Activated CD8-positive, alpha-beta T cell treated with anti-CD3 and anti-CD28 coated beads, Interleukin-2, amount 10 ng/mL, durations not matched to agents 7 days and 5 days (primary cell): ENCODE data around the gene FBXL13. TPM values are rescaled to one million over a fixed set of nuclear protein-coding genes. Genes with fewer than 3 reads are reported as not detected.
"Not testable (repeated sequence)": the region's sequence is repeated elsewhere in the genome, so short reads cannot be mapped to it uniquely, and the experiment has no call there.

Source experiments
- ATAC-seq: fragments of 150-1000 bp; cut with Tn5 transposase; one replicate; pipeline ENCODE4 v1.10.0; 2021; ENCODE audit warnings: moderate library complexity
- CTCF ChIA-PET: fragments of 350-600 bp; sonication (Branson Sonifier 250); formaldehyde crosslinking; loops from one replicate; lab custom pipeline; 2021; ENCODE audit warnings: antibody characterized with exemption; lab: Charles Lee
- POLR2A ChIA-PET: fragments of 350-600 bp; sonication (Branson Sonifier 250); formaldehyde crosslinking; loops from one replicate; lab custom pipeline; 2021; ENCODE audit warnings: antibody characterized with exemption; lab: Charles Lee
- DNase-seq: peaks from one replicate; pipeline ENCODE4 v3.0.0-alpha.2; 2020
- H3K27ac Mint-ChIP-seq: one replicate; pipeline ENCODE4 v1.8.0; 2021; ENCODE audit warnings: mild to moderate bottlenecking, mixed read lengths
- H3K27me3 Mint-ChIP-seq: one replicate; pipeline ENCODE4 v1.8.0; 2021; ENCODE audit warnings: low read depth, mixed read lengths
- H3K36me3 Mint-ChIP-seq: one replicate; pipeline ENCODE4 v1.8.0; 2021; ENCODE audit warnings: low read depth, mixed read lengths
- H3K4me1 Mint-ChIP-seq: one replicate; pipeline ENCODE4 v1.8.0; 2021; ENCODE audit warnings: low read depth, mixed read lengths
- H3K4me3 Mint-ChIP-seq: one replicate; pipeline ENCODE4 v1.8.0; 2021; ENCODE audit warnings: mild to moderate bottlenecking, mixed read lengths
- H3K9me3 Mint-ChIP-seq: one replicate; pipeline ENCODE4 v1.8.0; 2022; ENCODE audit warnings: mixed read lengths; ENCODE audit not compliant: insufficient read depth
- total RNA-seq, 2 experiments: library from RNA; stranded (reverse); gene quantifications; one replicate each; pipeline ENCODE4 v1.2.3, GENCODE V29; 2021

The FBXL13 gene
- total RNA-seq, 2 experiments from 2014 or later, result 0.13 to 0.34 TPM

DNA sequence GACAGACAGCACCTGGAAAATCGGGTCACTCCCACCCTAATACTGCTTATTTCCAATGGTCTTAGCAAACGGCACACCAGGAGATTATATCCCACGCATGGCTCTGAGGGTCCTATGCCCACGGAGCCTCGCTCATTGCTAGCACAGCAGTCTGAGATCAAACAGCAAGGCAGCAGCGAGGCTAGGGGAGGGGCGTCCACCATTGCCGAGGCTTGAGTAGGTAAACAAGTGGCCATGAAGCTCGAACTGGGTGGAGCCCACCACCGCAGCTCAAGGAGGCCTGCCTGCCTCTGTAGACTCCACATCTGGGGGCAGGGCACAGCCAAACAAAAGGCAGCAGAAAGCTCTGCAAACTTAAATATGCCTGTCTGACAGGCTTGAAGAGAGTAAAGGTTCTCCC lies 293.7 kb downstream of the FBXL13 start:
- H3K27ac Mint-ChIP-seq, DNase-seq, H3K4me3 Mint-ChIP-seq, ATAC-seq, CTCF ChIA-PET, POLR2A ChIA-PET, H3K9me3 Mint-ChIP-seq, H3K27me3 Mint-ChIP-seq, H3K4me1 Mint-ChIP-seq: not testable (repeated sequence)
- peaks cover 21% of the 10 kb centered on the region for H3K36me3 Mint-ChIP-seq

DNA sequence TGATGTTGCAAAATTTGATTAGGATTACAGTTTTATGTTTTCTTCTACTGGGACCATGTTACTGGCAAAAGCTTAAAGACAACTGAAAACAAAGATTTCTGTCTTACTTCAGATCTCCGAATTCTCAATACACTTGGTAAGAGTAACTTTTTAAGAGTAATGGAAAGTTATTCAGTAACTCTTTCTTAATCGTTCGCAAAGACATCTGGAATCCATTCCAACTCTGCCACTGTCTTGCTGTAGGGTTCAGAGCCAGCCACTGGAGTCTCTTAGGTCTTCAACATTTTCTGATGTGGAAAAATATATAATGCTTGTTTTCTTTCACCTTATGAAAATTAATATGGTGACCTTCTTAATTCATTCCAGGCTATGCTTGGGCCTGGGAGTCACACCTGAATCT lies 295.9 kb downstream of the FBXL13 start:
- not testable (repeated sequence) for H3K4me1 Mint-ChIP-seq, H3K27ac Mint-ChIP-seq
- peaks cover 21% of the 10 kb centered on the region for H3K36me3 Mint-ChIP-seq

DNA sequence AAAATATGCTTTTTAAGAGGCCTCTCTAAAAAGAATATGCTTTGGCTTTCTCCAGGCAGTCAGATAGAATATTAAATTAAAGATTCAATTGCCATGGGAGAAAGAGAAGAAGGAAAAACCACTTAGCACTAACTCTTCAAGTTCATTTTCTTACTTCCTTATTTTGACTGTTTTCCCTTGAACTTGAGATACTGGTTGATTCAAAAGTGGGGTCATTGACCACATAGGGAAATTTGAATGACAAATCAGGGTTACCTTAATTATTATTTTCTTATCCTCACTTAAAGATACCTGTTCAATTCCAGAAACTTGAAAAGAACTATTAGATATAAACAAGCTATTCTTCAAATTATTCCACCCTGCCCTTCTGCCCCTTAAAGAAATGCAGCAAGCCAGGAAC lies 298.4 kb downstream of the FBXL13 start:
- H3K4me1 Mint-ChIP-seq, H3K27me3 Mint-ChIP-seq, H3K4me3 Mint-ChIP-seq, ATAC-seq, H3K9me3 Mint-ChIP-seq, DNase-seq, POLR2A ChIA-PET, CTCF ChIA-PET, H3K27ac Mint-ChIP-seq: not testable (repeated sequence)
- H3K36me3 Mint-ChIP-seq, result peaks cover 20% of the 10 kb centered on the region

More for the DNA sequence above, 295.9 kb downstream of the FBXL13 start:
- H3K27me3 Mint-ChIP-seq, POLR2A ChIA-PET, H3K4me3 Mint-ChIP-seq, H3K9me3 Mint-ChIP-seq, DNase-seq, ATAC-seq, CTCF ChIA-PET: not testable (repeated sequence)

DNA sequence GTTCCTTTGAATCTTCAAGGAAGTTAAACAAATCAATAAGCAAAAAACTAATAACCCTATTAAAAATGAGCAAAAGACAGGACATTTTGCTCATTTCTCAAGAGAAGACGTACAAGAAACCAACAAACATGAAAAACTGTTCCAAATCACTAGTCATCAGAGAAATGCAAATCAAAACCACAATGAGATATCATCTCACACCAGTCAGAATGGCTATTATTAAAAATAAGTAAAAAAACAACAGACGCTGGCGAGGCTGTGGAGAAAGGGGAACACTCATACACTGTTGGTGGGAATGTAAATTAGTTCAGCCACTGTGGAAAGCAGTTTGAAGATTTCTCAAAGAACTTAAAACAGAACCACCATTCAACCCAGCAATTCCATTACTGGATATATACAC lies 304.1 kb downstream of the FBXL13 start:
- H3K4me1 Mint-ChIP-seq, DNase-seq, H3K27ac Mint-ChIP-seq, H3K4me3 Mint-ChIP-seq, CTCF ChIA-PET, ATAC-seq, H3K9me3 Mint-ChIP-seq, H3K36me3 Mint-ChIP-seq, POLR2A ChIA-PET, H3K27me3 Mint-ChIP-seq: not testable (repeated sequence)

DNA sequence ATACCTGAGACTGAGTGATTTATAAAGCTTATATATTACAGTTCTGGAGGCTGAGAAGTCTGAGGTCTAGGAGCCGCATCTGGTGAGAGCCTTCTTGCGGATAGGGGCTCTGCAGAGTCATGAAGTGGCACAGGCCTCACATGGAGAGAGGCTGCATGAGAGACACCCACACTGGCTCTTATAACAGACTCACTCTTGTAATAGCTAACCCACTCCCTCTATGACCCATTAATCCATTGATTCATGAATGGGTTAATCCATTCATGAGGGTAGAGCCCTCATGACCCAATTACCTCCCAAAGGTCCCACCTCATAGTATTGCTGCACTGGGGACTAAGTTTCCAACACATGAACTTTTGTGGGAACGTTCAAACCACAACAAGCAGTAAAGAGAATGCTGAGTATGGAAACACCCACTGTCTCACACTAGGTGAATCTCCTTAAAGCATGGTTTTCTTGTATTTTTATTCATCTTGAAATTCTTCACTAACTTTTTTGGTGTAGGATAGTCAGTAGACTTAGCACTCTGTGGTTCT lies 304.9 kb downstream of the FBXL13 start:
- ATAC-seq, H3K27ac Mint-ChIP-seq, H3K4me3 Mint-ChIP-seq, DNase-seq, H3K4me1 Mint-ChIP-seq, POLR2A ChIA-PET, H3K27me3 Mint-ChIP-seq, CTCF ChIA-PET, H3K9me3 Mint-ChIP-seq, H3K36me3 Mint-ChIP-seq: not testable (repeated sequence)

DNA sequence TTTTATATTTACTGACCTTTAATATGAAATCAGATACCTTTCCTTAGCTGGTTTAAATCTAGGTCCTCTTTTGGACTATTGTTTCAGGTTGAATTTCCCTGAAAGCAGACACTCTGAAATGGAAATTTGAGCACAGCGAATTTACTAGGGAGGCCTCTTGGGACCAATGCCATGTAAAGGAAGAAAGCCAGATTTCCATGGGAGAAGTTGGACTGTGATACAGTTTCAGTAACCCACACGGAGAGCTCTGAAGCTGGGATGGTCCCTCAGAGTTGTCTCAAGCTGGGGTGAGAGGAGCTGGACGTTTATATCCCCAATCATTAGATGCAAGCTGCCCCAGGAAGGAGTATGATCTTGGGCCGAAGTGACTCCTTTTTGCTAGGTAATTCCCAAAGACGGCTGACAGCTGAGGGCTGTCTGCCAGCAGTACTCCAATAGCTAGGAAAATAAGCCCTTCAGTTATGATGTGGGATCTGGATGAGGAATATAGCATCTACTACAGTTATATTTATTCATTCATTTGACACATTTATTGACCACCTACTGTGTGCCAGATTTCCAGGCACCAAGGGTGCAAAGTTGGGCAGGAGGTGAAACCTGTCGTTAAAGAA lies 311.2 kb downstream of the FBXL13 start:
- H3K27ac Mint-ChIP-seq, H3K9me3 Mint-ChIP-seq, H3K4me3 Mint-ChIP-seq, ATAC-seq, H3K4me1 Mint-ChIP-seq, POLR2A ChIA-PET, H3K36me3 Mint-ChIP-seq, H3K27me3 Mint-ChIP-seq, CTCF ChIA-PET, DNase-seq: not testable (repeated sequence)

Other genes starting within 250 kb of the FBXL13 start
- under 1 TPM in 1 of 2 experiments, not detected in 1; 0.21 TPM for gene LRRC17, start 161.8 kb downstream of the FBXL13 start, total RNA-seq
- 10 to 100 TPM; 33.2 to 35.7 TPM for gene ARMC10, start 344 bp upstream of the FBXL13 start, total RNA-seq
- 1 to 10 TPM; 6.0 to 6.8 TPM for gene NAPEPLD, start 74.3 kb upstream of the FBXL13 start, total RNA-seq
- gene PMPCB, start 222.6 kb upstream of the FBXL13 start, total RNA-seq, result 10 to 100 TPM; 58.3 to 59.2 TPM